ENCODE measurements around the gene ADIG. TPM values are rescaled to one million over a fixed set of nuclear protein-coding genes. Genes with fewer than 3 reads are reported as not detected.

ADIG gene
- total and polyA plus RNA-seq, 12 donors, result 0.32 TPM; not detected in 11

DNA sequence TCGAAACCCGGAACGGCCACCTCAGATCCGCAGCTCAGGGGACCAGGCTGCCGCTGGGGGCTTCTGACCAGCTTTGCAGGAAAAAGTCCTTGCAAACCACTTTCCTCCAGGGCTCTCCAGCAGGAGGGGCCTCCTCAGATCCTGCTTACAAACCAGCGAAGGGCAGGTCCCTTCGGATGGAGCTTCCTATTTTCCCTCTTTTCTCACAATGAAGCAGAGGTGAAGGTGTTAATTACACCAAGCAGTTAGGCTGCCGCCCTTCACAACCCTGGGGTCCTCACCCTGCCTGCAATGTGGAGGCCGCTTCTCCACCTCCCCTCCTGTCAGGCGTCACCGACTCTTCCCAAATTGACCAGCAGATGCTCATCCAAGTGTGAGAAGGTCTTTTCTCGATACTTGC, 26.4 kb downstream of the ADIG start:
- Histone ChIP-seq H3K4me1 (no peaks in the 10 kb centered on the region), H3K27ac (no peak overlapping the region), H3K27me3 (peaks cover 0 to 61% (median 30%) of the 10 kb centered on the region in 7 donors), H3K4me3 (no peak overlapping the region), H3K36me3 (no peaks in the 10 kb centered on the region), H3K9me3 (no peaks in the 10 kb centered on the region)
- no peak for ATAC-seq
- TF ChIP-seq, protein P1, sequence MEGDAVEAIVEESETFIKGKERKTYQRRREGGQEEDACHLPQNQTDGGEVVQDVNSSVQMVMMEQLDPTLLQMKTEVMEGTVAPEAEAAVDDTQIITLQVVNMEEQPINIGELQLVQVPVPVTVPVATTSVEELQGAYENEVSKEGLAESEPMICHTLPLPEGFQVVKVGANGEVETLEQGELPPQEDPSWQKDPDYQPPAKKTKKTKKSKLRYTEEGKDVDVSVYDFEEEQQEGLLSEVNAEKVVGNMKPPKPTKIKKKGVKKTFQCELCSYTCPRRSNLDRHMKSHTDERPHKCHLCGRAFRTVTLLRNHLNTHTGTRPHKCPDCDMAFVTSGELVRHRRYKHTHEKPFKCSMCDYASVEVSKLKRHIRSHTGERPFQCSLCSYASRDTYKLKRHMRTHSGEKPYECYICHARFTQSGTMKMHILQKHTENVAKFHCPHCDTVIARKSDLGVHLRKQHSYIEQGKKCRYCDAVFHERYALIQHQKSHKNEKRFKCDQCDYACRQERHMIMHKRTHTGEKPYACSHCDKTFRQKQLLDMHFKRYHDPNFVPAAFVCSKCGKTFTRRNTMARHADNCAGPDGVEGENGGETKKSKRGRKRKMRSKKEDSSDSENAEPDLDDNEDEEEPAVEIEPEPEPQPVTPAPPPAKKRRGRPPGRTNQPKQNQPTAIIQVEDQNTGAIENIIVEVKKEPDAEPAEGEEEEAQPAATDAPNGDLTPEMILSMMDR (IDR thresholded peaks at IDR 0.05), result no peak
- DNase-seq, result no peak
- 39% methylated on average over 12 of the region's 12 CpGs for WGBS, 2 donors
- intact Hi-C loops (cut with DNase I), result no loop called here

DNA sequence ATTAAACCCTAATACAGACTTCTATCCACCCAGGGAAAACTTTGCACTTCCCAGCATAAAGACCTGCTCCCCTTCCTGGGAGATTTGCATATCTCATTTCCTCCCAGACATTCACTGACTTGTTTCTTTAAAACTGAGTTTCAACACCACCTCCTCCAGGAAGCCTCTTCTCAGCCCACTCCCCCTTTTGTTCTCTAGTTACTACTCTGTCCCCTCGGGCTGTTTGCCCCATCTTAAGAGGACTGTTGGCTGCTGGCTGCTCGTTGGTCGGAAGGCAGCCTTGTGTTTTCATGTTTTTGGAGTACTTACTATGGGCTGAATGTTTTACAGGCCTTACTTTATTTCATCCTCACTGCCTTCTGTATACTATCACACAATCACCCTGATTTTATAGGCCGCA, 27.2 kb downstream of the ADIG start:
- no peaks in the 10 kb centered on the region for H3K36me3 ChIP-seq
- H3K4me3 ChIP-seq, result no peak overlapping the region
- no peak for ATAC-seq
- intact Hi-C loops (cut with DNase I), result no loop called here
- H3K4me1 ChIP-seq, result no peaks in the 10 kb centered on the region
- DNase-seq, result no peak
- H3K27me3 ChIP-seq, result peaks cover 0 to 52% (median 29%) of the 10 kb centered on the region in 7 donors
- H3K9me3 ChIP-seq, result no peaks in the 10 kb centered on the region
- 71 to 74% methylated on average over 4 of the region's 4 CpGs for WGBS, 2 donors
- TF ChIP-seq, protein P1 (IDR thresholded peaks at IDR 0.05), result no peak
- no peak overlapping the region for H3K27ac ChIP-seq

DNA sequence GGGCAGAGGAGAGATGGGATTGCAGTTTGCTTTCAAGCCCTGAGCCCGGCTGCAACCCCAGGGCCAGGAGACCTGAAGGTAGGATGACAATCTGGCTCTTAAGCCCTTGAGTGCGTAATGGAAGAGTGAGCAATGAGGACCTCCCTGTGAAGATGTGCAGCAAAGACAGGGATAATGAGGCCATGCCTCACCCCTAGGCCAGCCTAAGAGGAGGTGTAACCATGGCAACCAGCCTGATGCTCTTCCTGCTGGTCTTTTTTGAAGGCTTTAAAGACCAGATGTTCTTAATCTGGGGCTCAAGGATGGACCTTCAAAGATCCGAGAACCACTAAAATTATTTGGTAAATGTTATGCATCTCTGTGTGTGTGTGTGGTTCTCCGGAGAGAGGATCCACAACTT, 28.8 kb downstream of the ADIG start:
- TF ChIP-seq, protein P1 (IDR thresholded peaks at IDR 0.05), result no peak
- no peak for ATAC-seq

DNA sequence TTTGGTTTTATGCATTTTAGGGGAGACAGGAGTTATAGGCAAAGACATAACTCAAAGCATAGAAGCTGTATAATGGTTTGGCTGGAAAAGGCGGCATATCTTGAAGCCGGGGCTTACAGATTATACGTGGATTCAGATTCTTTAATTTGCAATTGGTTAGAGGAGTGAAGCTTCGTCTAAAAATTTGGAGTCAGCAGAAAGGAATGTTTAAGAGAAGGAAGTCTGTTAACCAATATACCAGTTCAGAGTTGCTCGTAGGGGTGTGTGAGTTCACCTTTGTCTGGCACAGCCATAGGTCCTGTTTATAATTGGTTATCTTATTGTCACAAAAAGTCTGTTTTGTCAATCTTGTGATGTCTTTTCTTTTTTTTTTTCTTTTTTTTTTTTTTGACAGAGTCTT, 29.5 kb downstream of the ADIG start:
- no peak for DNase-seq
- Histone ChIP-seq H3K9me3 (no peaks in the 10 kb centered on the region), H3K27ac (no peak overlapping the region), H3K4me1 (no peaks in the 10 kb centered on the region), H3K4me3 (no peak overlapping the region), H3K27me3 (peaks cover 0 to 43% (median 21%) of the 10 kb centered on the region in 7 donors), H3K36me3 (no peaks in the 10 kb centered on the region)
- WGBS, 2 donors, result 63 to 71% methylated on average over 5 of the region's 5 CpGs
- ATAC-seq, result no peak
- intact Hi-C loops (cut with DNase I), result no loop called here
- TF ChIP-seq, protein P1 (IDR thresholded peaks at IDR 0.05), result no peak

More for the DNA sequence above, 28.8 kb downstream of the ADIG start:
- H3K4me3 ChIP-seq, result no peak overlapping the region
- WGBS, 2 donors, result 86 to 94% methylated on average over 4 of the region's 4 CpGs
- H3K27ac ChIP-seq, result no peak overlapping the region
- H3K9me3 ChIP-seq, result no peaks in the 10 kb centered on the region
- intact Hi-C loops (cut with DNase I), result no loop called here
- H3K36me3 ChIP-seq, result no peaks in the 10 kb centered on the region
- peaks cover 0 to 44% (median 23%) of the 10 kb centered on the region in 7 donors for H3K27me3 ChIP-seq
- H3K4me1 ChIP-seq, result no peaks in the 10 kb centered on the region
- no peak for DNase-seq
